HG03442 (cell line): ENCODE measurements around the gene ATP5PO.
"Not testable (repeated sequence)": the region's sequence is repeated elsewhere in the genome, so short reads cannot be mapped to it uniquely, and the experiment has no call there.

Experiments
- ATAC-seq: cut with Tn5 transposase; IDR thresholded peaks from one replicate; pipeline ENCODE4 v1.9.1; 2021; ENCODE audit warnings: mild to moderate bottlenecking, moderate library complexity; ENCODE audit not compliant: unreplicated experiment

The ATP5PO gene

GRCh38 chr21:33872881-33873515, 42.6 kb downstream of the ATP5PO start:
- no peak for ATAC-seq

- no peak for ATAC-seq
These were observed 44.4 kb downstream of the ATP5PO start for GRCh38 chr21:33871171-33871570.

- ATAC-seq: no peak
These were observed 44.8 kb downstream of the ATP5PO start for GRCh38 chr21:33870768-33871167.

GRCh38 chr21:33869873-33870272, 45.7 kb downstream of the ATP5PO start:
- no peak for ATAC-seq

GRCh38 chr21:33867868-33868267, 47.7 kb downstream of the ATP5PO start:
- not testable (repeated sequence) for ATAC-seq

- no peak for ATAC-seq
These were observed 48.8 kb downstream of the ATP5PO start for GRCh38 chr21:33866826-33867225.

- ATAC-seq: no peak
These were observed 49.5 kb downstream of the ATP5PO start for GRCh38 chr21:33865996-33866575.

GRCh38 chr21:33865176-33865575, 50.4 kb downstream of the ATP5PO start:
- no peak for ATAC-seq

- ATAC-seq: no peak
These were observed 51.5 kb downstream of the ATP5PO start for GRCh38 chr21:33864150-33864549.

GRCh38 chr21:33863191-33863590, 52.4 kb downstream of the ATP5PO start:
- not testable (repeated sequence) for ATAC-seq

GRCh38 chr21:33861125-33861524, 54.5 kb downstream of the ATP5PO start:
- ATAC-seq: no peak

- ATAC-seq: no peak
These were observed 55.2 kb downstream of the ATP5PO start for GRCh38 chr21:33860332-33860879.

- ATAC-seq: no peak
These were observed 56.1 kb downstream of the ATP5PO start for GRCh38 chr21:33859373-33860102.

- no peak for ATAC-seq
These were observed 56.8 kb downstream of the ATP5PO start for GRCh38 chr21:33858667-33859372.

- ATAC-seq: no peak
These were observed 57.5 kb downstream of the ATP5PO start for GRCh38 chr21:33857846-33858666.

GRCh38 chr21:33856893-33857527, 58.6 kb downstream of the ATP5PO start:
- ATAC-seq: no peak

- no peak for ATAC-seq
These were observed 60.4 kb downstream of the ATP5PO start for GRCh38 chr21:33855190-33855589.

- ATAC-seq: no peak
These were observed 61.0 kb downstream of the ATP5PO start for GRCh38 chr21:33854604-33855003.
